Parathyroid adenoma (tissue), 2 donors: Measurements from ENCODE around the gene PCNP.
"Not testable (repeated sequence)": the region's sequence is repeated elsewhere in the genome, so short reads cannot be mapped to it uniquely, and the experiment has no call there.

ENCODE experiments used
- H2AFZ ChIP-seq: fragments of 300-600 bp; sonication (generic); one replicate; pipeline ENCODE4 v1.7.0; 2017; ENCODE audit warnings: antibody characterized with exemption, mild to moderate bottlenecking
- H3K27ac ChIP-seq: fragments of 300-600 bp; sonication (generic); one replicate; pipeline ENCODE4 v1.7.0; 2017
- H3K27me3 ChIP-seq: fragments of 300-600 bp; sonication (generic); one replicate; pipeline ENCODE4 v1.7.0; 2017; ENCODE audit warnings: low read length; ENCODE audit not compliant: control insufficient read depth, insufficient read depth
- H3K36me3 ChIP-seq: fragments of 300-600 bp; sonication (generic); one replicate; pipeline ENCODE4 v1.7.0; 2017; ENCODE audit warnings: low read length; ENCODE audit not compliant: control insufficient read depth, insufficient read depth
- H3K4me1 ChIP-seq: fragments of 300-600 bp; sonication (generic); one replicate; pipeline ENCODE4 v1.7.0; 2017; ENCODE audit warnings: control low read depth
- H3K4me2 ChIP-seq: fragments of 300-600 bp; sonication (generic); one replicate; pipeline ENCODE4 v1.7.0; 2017; ENCODE audit warnings: low read length
- H3K4me3 ChIP-seq: fragments of 300-600 bp; sonication (generic); one replicate; pipeline ENCODE4 v1.7.0; 2017; ENCODE audit warnings: low read depth, low read length
- H3K79me2 ChIP-seq: fragments of 300-600 bp; sonication (generic); one replicate; pipeline ENCODE4 v1.7.0; 2017; ENCODE audit warnings: control low read depth
- H3K9ac ChIP-seq: fragments of 300-600 bp; sonication (generic); one replicate; pipeline ENCODE4 v1.7.0; 2017; ENCODE audit warnings: mild to moderate bottlenecking
- H3K9me3 ChIP-seq: fragments of 300-600 bp; sonication (generic); one replicate; pipeline ENCODE4 v1.7.0; 2017; ENCODE audit warnings: low read length; ENCODE audit not compliant: control insufficient read depth
- CTCF ChIP-seq: fragments of 300-600 bp; sonication (generic); IDR thresholded peaks from one replicate; pipeline ENCODE4 v1.7.0; 2017; ENCODE audit warnings: antibody characterized with exemption, mild to moderate bottlenecking
- donor health status: primary hyperparathyroidism.

PCNP gene

GRCh38 chr3:101536266-101536665 is 37.7 kb upstream of the PCNP start:
- no peaks in the 10 kb centered on the region for H3K79me2 ChIP-seq
- no peaks in the 10 kb centered on the region for H3K9me3 ChIP-seq

DNA sequence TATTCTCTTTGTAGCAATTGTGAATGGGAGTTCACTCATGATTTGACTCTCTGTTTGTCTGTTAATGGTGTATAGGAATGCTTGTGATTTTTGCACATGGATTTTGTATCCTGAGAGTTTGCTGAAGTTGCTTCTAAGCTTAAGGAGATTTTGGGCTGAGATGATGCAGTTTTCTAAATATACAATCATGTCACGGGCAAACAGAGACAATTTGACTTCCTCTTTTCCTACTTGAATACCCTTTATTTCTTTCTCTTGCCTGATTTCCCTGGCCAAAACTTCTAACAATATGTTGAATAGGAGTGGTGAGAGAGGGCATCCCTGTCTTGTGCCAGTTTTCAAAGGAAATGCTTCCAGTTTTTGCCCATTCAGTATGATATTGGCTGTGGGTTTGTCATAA is 37.0 kb upstream of the PCNP start:
- H3K9ac ChIP-seq, H2AFZ ChIP-seq, H3K4me1 ChIP-seq: not testable (repeated sequence)

More at GRCh38 chr3:101536266-101536665, 37.7 kb upstream of the PCNP start:
- Histone ChIP-seq H3K27ac (no peak overlapping the region), H3K4me3 (no peak overlapping the region), H3K36me3 (no peaks in the 10 kb centered on the region), H3K9ac (no peak overlapping the region), H2AFZ (no peak overlapping the region), H3K4me2 (no peak overlapping the region), H3K27me3 (no peaks in the 10 kb centered on the region), H3K4me1 (no peaks in the 10 kb centered on the region)
- no peak for TF ChIP-seq CTCF

DNA sequence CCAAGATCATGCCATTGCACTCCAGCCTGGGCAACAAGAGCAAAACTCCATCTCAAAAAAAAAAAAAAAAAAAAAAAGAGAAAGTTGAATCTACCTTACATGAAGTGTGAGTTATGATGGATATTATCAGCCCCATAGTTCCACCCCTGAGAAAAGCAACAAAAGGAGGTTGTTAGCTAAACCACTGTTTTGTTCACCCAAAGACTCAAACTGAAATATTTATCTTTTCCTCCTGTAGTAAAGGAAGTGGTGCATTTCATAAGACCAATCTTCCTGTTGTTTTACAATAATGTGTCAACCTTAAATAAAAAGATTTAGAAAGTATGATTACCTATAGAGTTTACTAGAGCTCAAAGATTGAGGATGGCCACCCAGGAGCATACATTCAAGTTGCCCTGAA is 31.0 kb upstream of the PCNP start:
- TF ChIP-seq CTCF = no peak
- H3K9ac ChIP-seq = no peak overlapping the region
- no peaks in the 10 kb centered on the region for H3K79me2 ChIP-seq
- no peak overlapping the region for H2AFZ ChIP-seq
- no peaks in the 10 kb centered on the region for H3K36me3 ChIP-seq
- no peaks in the 10 kb centered on the region for H3K4me1 ChIP-seq
- no peaks in the 10 kb centered on the region for H3K27me3 ChIP-seq
- H3K27ac ChIP-seq = no peak overlapping the region
- H3K4me3 ChIP-seq = no peak overlapping the region
- H3K9me3 ChIP-seq = no peaks in the 10 kb centered on the region
- no peak overlapping the region for H3K4me2 ChIP-seq

More for the DNA sequence above, 37.0 kb upstream of the PCNP start:
- H3K79me2 ChIP-seq, H3K36me3 ChIP-seq, H3K4me3 ChIP-seq, H3K27ac ChIP-seq, H3K4me2 ChIP-seq, H3K27me3 ChIP-seq, H3K9me3 ChIP-seq: not testable (repeated sequence)

DNA sequence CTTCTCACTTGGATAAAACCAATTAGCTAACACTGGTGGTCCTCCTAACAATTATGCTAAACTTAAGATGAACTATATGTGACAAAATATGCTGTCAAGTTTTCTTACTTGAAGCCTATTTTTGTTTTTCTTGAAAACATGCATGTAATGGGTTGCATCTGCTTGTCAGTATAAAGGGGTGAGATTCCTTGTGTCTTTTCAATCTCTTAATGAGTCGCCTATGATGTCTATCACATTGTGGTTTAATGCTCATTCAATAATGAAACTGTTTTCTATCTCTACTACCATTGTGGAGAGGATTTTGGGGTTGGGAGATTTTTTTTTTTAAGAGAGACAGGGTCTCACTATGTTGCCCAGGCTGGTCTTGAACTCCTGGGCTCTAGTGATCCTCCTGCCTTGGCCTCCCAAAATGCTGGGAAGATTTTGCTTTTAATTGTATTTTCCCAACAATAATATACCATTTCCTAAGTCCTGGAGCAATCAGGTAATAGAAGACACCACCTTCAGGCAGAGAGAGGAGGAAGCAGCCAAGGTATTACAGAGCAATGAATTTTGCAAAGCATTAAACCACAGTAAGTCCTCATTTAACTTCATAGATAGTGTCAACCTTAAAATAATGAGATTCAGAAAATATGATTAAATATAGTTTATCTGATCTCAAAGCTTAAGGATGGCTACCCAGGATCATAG is 29.7 kb upstream of the PCNP start:
- Histone ChIP-seq H3K27ac (no peak overlapping the region), H3K4me3 (no peak overlapping the region), H3K36me3 (no peaks in the 10 kb centered on the region), H3K79me2 (no peaks in the 10 kb centered on the region), H3K4me1 (no peaks in the 10 kb centered on the region), H2AFZ (no peak overlapping the region), H3K9ac (no peak overlapping the region), H3K27me3 (no peaks in the 10 kb centered on the region), H3K9me3 (no peaks in the 10 kb centered on the region), H3K4me2 (no peak overlapping the region)
- no peak for TF ChIP-seq CTCF

DNA sequence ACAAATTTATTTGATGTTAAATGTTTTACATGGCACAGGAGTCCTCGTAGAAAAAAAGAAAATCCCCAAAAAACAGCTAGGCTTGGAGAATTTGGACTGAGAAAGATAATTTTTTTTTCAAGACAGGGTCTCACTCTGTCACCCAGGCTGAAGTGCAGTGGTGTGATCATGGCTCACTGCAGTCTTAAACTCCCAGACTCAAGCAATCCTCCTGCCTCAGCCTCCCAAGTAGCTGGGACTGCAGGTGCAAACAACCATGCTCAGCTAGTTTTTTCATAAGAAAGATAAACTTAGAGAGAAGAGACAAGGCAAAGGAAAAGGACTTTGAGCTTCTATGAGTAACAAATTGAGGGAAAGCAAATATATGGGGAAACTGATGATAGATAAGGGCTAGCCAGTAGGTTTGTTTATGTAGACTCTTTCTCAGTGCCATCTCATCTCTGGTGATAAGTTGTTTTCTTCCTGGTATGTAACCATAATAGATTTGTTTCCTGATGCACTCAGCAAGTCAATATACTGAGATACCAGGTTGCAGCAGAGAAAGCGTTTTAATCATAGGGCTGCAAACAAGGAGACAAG is 25.4 kb upstream of the PCNP start:
- H3K27ac ChIP-seq = no peak overlapping the region
- no peaks in the 10 kb centered on the region for H3K79me2 ChIP-seq
- no peaks in the 10 kb centered on the region for H3K9me3 ChIP-seq
- no peak for TF ChIP-seq CTCF
- H3K4me2 ChIP-seq = no peak overlapping the region
- H3K27me3 ChIP-seq = no peaks in the 10 kb centered on the region
- H3K36me3 ChIP-seq = no peaks in the 10 kb centered on the region
- no peak overlapping the region for H3K9ac ChIP-seq
- no peak overlapping the region for H3K4me3 ChIP-seq
- H3K4me1 ChIP-seq = no peaks in the 10 kb centered on the region
- no peak overlapping the region for H2AFZ ChIP-seq
